Panc1 (cell line): ENCODE data around the gene CCNA2. TPM values are rescaled to one million over a fixed set of nuclear protein-coding genes. Genes with fewer than 3 reads are reported as not detected.
A peak's percentile ranks its signal among the peaks of the same experiment; 100 is the strongest.

Experiments
- ATAC-seq: fragments of 200-7000 bp; cut with Tn5 transposase; 2 replicates; pipeline ENCODE4 v1.9.1; 2020; ENCODE audit warnings: mild to moderate bottlenecking, moderate library complexity
- BruUV-seq: library from RNA; stranded (reverse); fragments of 400-500 nt; replicated peaks from 2 replicates; lab custom pipeline; 2021; lab: Mats Ljungman, UMichigan
- CTCF ChIA-PET: fragments of 300-600 bp; sonication (Branson Sonifier 250); formaldehyde crosslinking; loops from one replicate; lab custom pipeline; 2022; ENCODE audit warnings: antibody characterized with exemption; lab: Charles Lee
- POLR2A ChIA-PET: fragments of 300-600 bp; sonication (Branson Sonifier 250); formaldehyde crosslinking; loops from one replicate; lab custom pipeline; 2022; ENCODE audit warnings: antibody characterized with exemption; lab: Charles Lee
- DNase-seq: peaks from one replicate; pipeline ENCODE4 v3.0.0-alpha.2; 2010; ENCODE audit warnings: low read depth, low spot score
- H3K27ac ChIP-seq: 2 replicates; pipeline ENCODE4 v1.5.1; 2011; ENCODE audit warnings: mild to moderate bottlenecking, low read length, inconsistent platforms
- H3K27me3 ChIP-seq: fragments of 200-500 bp; sonication (Bioruptor generic); 2 replicates; pipeline ENCODE4 v1.6.0; 2014; ENCODE audit warnings: low read length, inconsistent platforms; ENCODE audit not compliant: control insufficient read depth, insufficient read depth
- H3K36me3 ChIP-seq: fragments of 200-500 bp; sonication (Bioruptor generic); 2 replicates; pipeline ENCODE4 v1.5.1; 2014; ENCODE audit warnings: inconsistent platforms, mild to moderate bottlenecking, low read length, moderate library complexity; ENCODE audit not compliant: control insufficient read depth, insufficient read depth
- H3K4me1 ChIP-seq: 2 replicates; pipeline ENCODE4 v1.5.1; 2011; ENCODE audit warnings: inconsistent platforms, mild to moderate bottlenecking, low read length, moderate library complexity; ENCODE audit not compliant: control insufficient read depth, insufficient read depth
- H3K4me3 ChIP-seq, 2 experiments: 2 replicates each; pipeline ENCODE4 v1.5.1; 2011 to 2012; ENCODE audit warnings: low read depth in 2 of 2, low read length in 2 of 2, mild to moderate bottlenecking in 2 of 2, inconsistent platforms in 1 of 2, moderate library complexity in 1 of 2
- H3K9me3 ChIP-seq: fragments of 200-500 bp; sonication (Bioruptor generic); 2 replicates; pipeline ENCODE4 v1.5.1; 2014; ENCODE audit warnings: low read depth, mild to moderate bottlenecking, inconsistent platforms, low read length, moderate library complexity; ENCODE audit not compliant: control insufficient read depth, insufficient read depth
- CTCF ChIP-seq: fragments of 450-650 bp; IDR thresholded peaks from 2 replicates; pipeline ENCODE4 v1.5.1; 2017; ENCODE audit warnings: mild to moderate bottlenecking
- POLR2AphosphoS5 ChIP-seq: IDR thresholded peaks from 2 replicates; pipeline ENCODE4 v1.6.1; 2012; ENCODE audit warnings: mild to moderate bottlenecking, low read depth, low read length, moderate library complexity
- REST ChIP-seq, 2 experiments: IDR thresholded peaks; 2 replicates each; pipeline ENCODE4 v1.6.1; 2011 to 2012; ENCODE audit warnings: low read depth in 2 of 2, control low read depth in 1 of 2, low read length in 1 of 2, mild to moderate bottlenecking in 1 of 2, moderate library complexity in 1 of 2; ENCODE audit not compliant: insufficient read depth in 1 of 2
- SIN3A ChIP-seq: IDR thresholded peaks from 2 replicates; pipeline ENCODE4 v1.6.1; 2012; ENCODE audit warnings: low read depth, mild to moderate bottlenecking, low read length, moderate library complexity, borderline replicate concordance; ENCODE audit not compliant: insufficient read depth
- TCF7L2 ChIP-seq: IDR thresholded peaks from 2 replicates; pipeline ENCODE4 v1.6.1; 2011; ENCODE audit warnings: mild to moderate bottlenecking, low read depth, low read length, inconsistent platforms
- in situ Hi-C: cut with HindIII; loops from 2 replicates; pipeline ENCODE4 v1.10.0; 2016; ENCODE audit warnings: low sequenced_read_pairs, low pct_unique_long_range_greater_than_20kb
- intact Hi-C: fragments of 100-400 bp; cut with micrococcal nuclease; formaldehyde crosslinking; loops from one replicate; pipeline ENCODE4 v1.10.0; 2022; ENCODE audit not compliant: unreplicated experiment
- total RNA-seq: library from RNA; stranded (reverse); gene quantifications from one replicate; pipeline ENCODE4 v1.2.1, GENCODE V29; 2021; ENCODE audit not compliant: unreplicated experiment

Gene CCNA2
- total RNA-seq, 1 experiment from 2014 or later: 31.8 TPM

- DNase-seq (no peak), ATAC-seq (no peak)
- ChIA-PET CTCF (no interaction called here), POLR2A (interaction anchor here (0.6 kb wide), 1 partner anchor 15 kb away, joined by 4 read pairs; no protein-coding TSS in a partner anchor)
- in situ Hi-C loops (no loop called here), intact Hi-C loops (no loop called here)
- TF ChIP-seq POLR2AphosphoS5 (no peak), REST (IDR thresholded peaks at IDR 0.05; ENCODE audit: insufficient read depth in 1 of 2, low read depth in 2 of 2, low read length in 1 of 2) (no peak), TCF7L2 (no peak), SIN3A (no peak), CTCF (no peak)
- peaks cover 26% of the 10 kb centered on the region for H3K36me3 ChIP-seq
- H3K27me3 ChIP-seq: no peaks in the 10 kb centered on the region
- no TSS peak for BruUV-seq
- no peak overlapping the region for H3K27ac ChIP-seq
- peaks cover 11% of the 10 kb centered on the region for H3K4me1 ChIP-seq
- H3K4me3 ChIP-seq: no peak overlapping the region
- no peaks in the 10 kb centered on the region for H3K9me3 ChIP-seq
These were observed 1.3 kb upstream of the CCNA2 start for GRCh38 chr4:121824950-121825349.

- POLR2A ChIA-PET: no interaction called here
- CTCF ChIA-PET: interaction anchor here (0.7 kb wide), 1 partner anchor 37 kb away, joined by 3 read pairs; no protein-coding TSS in a partner anchor
- Histone ChIP-seq H3K27ac (peak overlapping the region; percentile 82), H3K4me3 (peak overlapping the region; percentile 90 to 91), H3K9me3 (no peaks in the 10 kb centered on the region), H3K36me3 (peaks cover 29% of the 10 kb centered on the region), H3K27me3 (no peaks in the 10 kb centered on the region), H3K4me1 (peaks cover 11% of the 10 kb centered on the region)
- ATAC-seq: no peak
- DNase-seq: no peak
- no TSS peak for BruUV-seq
- intact Hi-C loops (no loop called here), in situ Hi-C loops (no loop called here)
- TF ChIP-seq POLR2AphosphoS5: no peak
- no peak for TF ChIP-seq CTCF
- no peak for TF ChIP-seq SIN3A
- no peak for TF ChIP-seq REST (IDR thresholded peaks at IDR 0.05; ENCODE audit: insufficient read depth in 1 of 2, low read depth in 2 of 2, low read length in 1 of 2)
- TF ChIP-seq TCF7L2: no peak
These were observed 466 bp upstream of the CCNA2 start for GRCh38 chr4:121824171-121824527.
